ENCODE data around the gene SAP30BP.

The SAP30BP gene

DNA sequence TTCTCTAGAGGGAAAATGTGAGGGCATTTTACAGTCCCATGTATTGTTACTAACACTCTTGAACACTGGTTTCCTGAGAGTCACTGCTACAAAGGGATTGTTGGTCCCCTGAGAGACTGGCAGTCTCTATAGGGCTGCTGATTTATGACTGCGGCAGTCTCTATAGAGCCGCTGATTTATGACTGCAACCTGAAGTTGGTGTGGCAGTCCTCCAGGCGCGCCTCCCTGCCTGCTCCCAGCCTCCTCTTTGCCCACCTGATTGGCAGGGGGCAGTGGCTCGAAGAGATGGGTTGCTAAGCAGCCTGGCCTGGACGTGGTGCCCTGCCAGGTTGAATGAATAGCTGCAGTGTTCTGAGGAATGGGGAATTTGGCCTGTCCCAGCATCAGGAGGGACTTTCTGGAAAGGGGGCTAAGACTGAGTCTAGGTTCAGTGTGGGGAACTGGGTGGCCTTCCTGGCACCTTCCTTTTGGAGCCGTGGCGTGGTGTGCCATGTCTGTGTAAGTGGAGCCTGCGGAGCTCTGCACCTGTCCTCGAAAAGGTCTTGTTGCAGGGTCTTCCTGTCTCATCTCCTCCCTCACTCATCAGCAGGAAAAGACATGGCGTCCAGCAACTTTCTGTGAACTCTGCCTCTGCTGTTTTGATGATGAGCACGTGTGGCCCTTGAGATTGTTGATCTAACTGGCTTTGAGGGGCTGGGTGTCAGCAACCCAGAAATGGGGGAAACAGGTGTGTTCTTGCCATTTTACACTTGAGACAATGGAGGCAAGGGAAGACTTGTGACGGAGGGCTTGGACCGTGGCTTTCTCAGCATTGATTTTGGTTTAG lies 24.9 kb downstream of the SAP30BP start:
- no peak for DNase-seq

DNA sequence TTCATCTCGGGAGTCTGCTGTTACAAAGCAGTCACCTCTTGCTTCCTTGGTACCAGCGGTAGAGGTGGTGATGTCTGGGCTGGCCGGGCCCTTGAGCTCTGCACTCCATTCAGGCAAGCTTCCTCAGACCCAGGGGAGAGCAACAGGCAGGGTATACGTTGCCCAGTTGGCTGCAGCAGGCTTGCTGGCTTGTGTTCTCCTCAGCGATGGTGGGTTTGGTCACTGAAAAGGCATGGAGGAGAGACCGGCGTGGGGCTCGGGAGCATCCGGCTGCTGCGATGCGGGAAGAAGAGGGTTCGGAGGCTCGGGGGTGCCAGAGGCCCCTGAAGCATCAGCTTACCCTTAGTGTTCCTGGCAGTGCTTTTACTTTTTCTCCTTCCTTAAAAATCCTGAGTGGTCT lies 25.8 kb downstream of the SAP30BP start:
- DNase-seq: no peak

GRCh38 chr17:75693500-75694481 lies 26.7 kb downstream of the SAP30BP start:
- DNase-seq: no peak

DNA sequence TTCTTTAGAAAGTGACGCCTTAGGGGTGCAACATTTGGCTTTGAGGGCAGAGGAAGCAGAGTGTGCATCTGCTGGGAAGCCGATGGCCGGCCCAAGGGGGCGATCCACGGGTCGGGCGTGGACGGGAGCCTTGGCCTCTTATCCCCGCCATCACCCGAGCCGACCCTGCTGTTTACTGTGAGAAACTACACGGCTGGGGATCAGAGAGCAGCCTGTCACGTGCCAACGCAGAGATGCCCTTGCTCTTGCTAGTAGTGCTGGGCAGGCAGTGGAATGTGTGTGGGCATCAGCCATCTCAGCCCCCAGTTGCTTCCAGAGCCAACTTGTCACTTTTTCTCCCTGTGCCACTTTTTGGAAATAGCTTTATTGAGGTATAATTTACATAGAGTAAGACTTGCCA lies 27.4 kb downstream of the SAP30BP start:
- DNase-seq: no peak

GRCh38 chr17:75695141-75695829 lies 28.1 kb downstream of the SAP30BP start:
- DNase-seq: no peak

DNA sequence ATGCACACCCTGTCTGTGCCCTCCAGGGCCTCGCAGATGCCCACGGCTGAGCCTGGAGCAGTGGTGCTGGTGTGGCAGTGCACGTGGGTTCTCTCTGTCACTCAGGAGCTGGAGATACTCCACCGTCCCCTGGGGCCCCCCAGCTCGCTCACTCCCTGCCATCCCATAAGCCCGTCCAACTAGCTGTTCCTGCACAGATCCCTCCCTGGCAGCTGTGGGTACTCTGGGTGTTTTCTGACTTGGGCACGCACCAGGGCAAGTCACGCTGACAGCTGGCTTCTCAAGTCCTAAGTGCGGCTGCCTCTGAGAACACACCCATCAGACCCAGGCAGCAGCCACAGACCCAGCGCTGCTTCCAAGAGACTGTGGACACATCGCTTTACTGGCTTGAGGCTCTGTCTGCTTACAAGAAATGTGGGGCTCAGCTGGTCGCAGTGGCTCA lies 28.7 kb downstream of the SAP30BP start:
- DNase-seq: no peak

- DNase-seq: no peak
Observed at GRCh38 chr17:75697651-75698291, 30.6 kb downstream of the SAP30BP start.

- DNase-seq: no peak
Observed at GRCh38 chr17:75698659-75699058, 31.5 kb downstream of the SAP30BP start.

DNA sequence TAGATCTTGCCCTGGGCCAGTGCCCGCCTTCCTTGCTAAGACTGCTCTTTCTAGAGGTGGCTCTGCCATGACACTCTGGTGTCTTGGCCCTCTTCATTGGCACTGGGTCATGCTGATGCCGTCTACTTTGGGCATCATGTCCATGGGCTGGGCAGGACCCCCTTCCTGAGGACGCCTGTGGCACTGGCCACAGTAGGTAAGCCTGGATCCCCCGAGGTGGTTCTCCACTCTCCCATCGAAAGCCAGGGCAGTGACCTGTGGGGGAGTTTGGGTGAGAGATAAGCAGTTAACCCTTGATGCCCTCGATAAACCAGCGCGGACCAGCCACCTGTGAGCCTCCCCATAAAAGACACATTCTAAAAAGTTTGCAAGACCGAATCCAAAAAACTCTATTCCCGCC lies 34.1 kb downstream of the SAP30BP start:
- no peak for DNase-seq

DNA sequence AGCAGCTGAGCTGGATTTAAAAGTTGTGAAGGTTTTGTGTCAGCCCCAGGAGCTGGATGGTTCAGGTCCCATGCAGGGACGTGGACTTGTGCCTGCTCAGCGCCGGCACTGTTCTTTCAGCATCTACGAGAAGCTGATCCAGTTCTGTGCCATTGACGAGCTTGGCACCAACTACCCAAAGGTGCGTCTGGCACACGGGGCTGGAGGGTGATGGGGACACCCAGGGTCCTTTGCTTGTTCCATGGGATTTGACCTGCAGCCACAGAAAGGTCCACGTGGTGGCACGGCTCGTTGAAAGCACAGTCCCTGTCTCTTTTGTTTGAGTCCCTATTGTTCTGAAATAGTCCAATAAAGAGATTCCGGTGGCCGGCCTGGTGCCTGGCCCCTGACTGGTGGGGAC lies 36.1 kb downstream of the SAP30BP start:
- no peak for DNase-seq

GRCh38 chr17:75703591-75703990 lies 36.5 kb downstream of the SAP30BP start:
- no peak for DNase-seq

DNA sequence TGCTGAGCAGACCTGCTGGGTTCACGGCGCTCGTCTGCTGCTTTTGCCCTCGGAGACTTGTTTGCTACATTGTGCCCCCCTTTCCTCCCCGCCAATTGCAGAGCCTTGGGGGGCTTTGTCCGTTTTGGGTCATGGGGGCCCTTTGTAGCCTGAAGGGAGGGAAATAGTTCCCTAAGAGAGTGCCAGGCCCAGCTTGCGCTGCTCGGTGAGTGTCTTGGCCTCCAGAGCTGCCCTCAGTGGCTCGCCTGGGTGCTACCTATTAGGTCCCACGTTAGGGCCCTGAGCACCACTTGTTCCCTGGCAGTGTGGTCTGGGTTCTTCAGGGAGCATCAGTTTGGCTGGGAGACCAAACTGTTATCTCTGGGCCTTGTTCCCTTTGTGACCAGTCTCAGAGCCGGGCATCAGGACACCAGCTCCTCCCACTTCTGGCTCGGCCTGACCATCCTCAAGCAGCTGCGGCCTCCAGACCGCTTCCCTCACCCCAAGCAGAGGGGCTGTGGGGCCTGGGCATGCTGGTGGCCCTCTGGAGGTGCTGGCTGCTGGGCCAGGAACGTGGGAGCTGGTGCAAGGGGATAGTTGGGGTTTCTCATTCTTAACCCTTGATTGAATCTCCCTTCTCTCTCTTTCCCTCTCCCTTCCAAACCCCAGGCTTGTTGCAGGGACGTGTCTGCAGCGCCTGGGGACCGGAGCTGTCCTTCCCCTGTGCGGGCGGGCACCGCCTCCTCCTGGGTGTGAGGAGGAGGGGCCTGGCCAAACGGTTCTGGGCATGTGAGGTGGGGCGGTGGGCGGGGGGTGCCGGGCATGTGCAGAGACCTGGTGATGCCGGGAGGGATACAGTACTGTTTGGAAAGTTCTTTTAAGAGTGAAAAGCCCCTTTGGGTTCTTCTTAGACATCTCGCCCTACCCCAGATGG lies 38.1 kb downstream of the SAP30BP start:
- DNase-seq: no peak

DNA sequence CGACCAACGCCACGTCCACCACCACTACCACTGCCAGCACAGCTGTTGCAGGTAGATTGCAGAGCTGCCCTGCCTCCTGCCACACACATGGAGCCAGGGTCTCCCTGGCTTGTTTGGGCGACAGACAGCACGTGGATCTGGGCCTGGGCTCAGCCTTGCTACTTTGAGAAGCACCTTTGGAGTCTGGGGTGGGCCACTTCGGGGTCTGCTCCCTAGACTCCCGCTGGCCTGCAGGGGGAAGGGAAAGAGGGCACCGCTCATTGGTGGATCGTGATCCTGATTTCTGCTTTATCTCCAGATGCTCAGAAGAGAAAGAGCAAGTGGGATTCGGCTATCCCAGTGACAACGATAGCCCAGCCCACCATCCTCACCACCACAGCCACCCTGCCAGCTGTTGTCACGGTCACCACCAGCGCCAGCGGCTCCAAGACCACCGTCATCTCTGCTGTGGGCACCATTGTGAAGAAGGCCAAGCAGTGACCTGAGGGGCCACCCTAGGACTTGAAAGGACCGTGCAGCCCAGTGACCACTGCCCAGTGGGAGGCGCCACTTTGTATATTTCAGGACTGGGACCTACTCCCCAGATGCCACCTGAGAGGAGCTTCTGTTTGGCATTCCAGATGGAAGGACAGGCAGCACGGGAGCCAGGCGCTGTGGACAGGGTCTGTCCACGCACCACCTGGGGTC lies 39.0 kb downstream of the SAP30BP start:
- no peak for DNase-seq

- no peak for DNase-seq
Observed at GRCh38 chr17:75707079-75707571, 40.0 kb downstream of the SAP30BP start.

DNA sequence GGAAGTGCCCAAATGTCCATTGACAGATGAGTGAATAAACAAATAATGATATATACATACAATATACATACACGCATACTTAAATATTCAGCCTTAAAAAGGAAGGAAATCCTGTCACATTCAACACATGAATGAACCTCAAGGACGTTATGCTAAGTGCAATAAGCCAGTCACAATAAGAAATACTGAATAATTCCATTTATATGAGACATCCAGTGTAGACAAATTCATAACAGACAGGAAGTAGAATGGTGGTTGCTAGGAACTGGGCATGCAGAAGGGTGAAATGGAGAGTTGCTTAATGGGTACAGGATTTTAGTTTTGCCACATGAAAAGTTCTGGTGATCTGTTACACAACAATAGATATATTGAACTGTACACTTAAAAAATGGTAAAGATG lies 45.3 kb downstream of the SAP30BP start:
- DNase-seq: no peak

- no peak for DNase-seq
Observed at GRCh38 chr17:75719732-75720131, 52.6 kb downstream of the SAP30BP start.

DNA sequence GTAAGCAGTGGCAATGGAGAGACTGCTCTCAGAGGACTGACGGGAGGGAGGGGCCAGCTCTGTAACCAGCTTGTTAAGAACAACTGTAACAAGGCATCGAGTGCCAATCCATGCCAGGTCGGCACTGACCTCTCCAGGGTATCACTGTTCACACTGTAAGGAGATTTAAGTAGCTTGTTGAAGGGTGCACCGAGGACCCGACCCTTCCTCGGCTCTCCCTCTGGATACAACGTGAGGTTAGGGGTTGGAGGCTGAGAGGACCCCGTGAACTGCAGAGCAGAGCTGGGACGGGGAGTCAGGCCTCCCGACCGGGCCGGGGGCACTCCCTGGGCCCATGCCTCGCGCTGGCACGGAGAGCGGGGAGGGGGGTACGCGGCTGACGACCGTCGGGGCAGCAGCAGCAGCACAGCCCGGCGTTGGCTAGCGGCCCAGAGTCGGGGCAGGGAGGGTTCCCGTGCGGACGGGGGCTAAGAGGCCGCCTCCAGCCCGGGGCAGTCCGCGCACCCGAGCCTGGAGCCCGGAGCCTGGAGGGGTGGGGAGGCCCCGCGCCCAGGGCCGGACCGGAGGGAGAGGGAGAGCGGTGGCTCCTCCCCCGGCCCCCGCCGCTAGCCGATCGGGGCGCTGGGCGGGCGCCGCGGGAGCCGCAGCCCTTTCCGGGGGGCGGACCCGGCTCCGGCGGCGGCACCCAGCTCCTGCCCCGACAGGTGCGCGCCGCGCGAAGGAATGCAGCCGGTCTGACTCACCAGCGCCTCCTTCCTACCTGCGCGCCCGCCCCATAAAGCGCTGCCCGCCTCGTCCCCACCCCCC lies 53.7 kb downstream of the SAP30BP start, which contains the start of gene ITGB4:
Gene ITGB4, plus strand, starts transcription at position 804 of the 807 bp plus-strand sequence. CDS start 3,245 bp downstream, outside the sequence.
- no peak for DNase-seq

GRCh38 chr17:75721463-75722011 lies 54.4 kb downstream of the SAP30BP start:
- no peak for DNase-seq

- no peak for DNase-seq
Observed at GRCh38 chr17:75722076-75722475, 54.9 kb downstream of the SAP30BP start.

Data from NCI-H2081 treated with DMSO at 0.1 percent for 48 hours (cell line).